H1 (cell line): ENCODE results near the gene HM13. TPM values are rescaled to one million over a fixed set of nuclear protein-coding genes. Genes with fewer than 3 reads are reported as not detected.

Experiments used
- CTCF ChIA-PET: fragments of 300-600 bp; sonication (Branson Sonifier 250); formaldehyde crosslinking; loops from one replicate; lab custom pipeline; 2021; ENCODE audit not compliant: partially characterized antibody; lab: Charles Lee
- POLR2A ChIA-PET: fragments of 300-600 bp; sonication (Branson Sonifier 250); formaldehyde crosslinking; loops from one replicate; lab custom pipeline; 2021; ENCODE audit warnings: inconsistent platforms; ENCODE audit not compliant: partially characterized antibody; lab: Charles Lee
- DNase-seq, 2 experiments: peaks; one replicate each; pipeline versions ENCODE4 v3.0.0 to v3.0.0-alpha.2; 2010 to 2022; ENCODE audit warnings: low spot score in 2 of 2, low read depth in 1 of 2, mixed read lengths in 1 of 2
- FAIRE-seq: peaks from 2 replicates; lab custom pipeline; 2011; peaks lifted over from hg19 to GRCh38; lab: Jason Lieb, UNC
- H2AFZ ChIP-seq: 2 replicates; pipeline ENCODE4 v1.8.1; 2012; ENCODE audit warnings: low read length, inconsistent platforms
- H2AK5ac ChIP-seq: 2 replicates; pipeline ENCODE4 v1.6.1; 2013; ENCODE audit warnings: low read depth, low read length
- H2BK120ac ChIP-seq: replicated peaks from 2 replicates; pipeline ENCODE3; 2013; ENCODE audit warnings: low read depth, low read length, inconsistent platforms
- H2BK12ac ChIP-seq: 2 replicates; pipeline ENCODE4 v1.6.1; 2013; ENCODE audit warnings: low read depth, low read length
- H2BK15ac ChIP-seq: 2 replicates; pipeline ENCODE4 v1.6.1; 2013; ENCODE audit warnings: low read length
- H2BK20ac ChIP-seq: 2 replicates; pipeline ENCODE4 v1.6.1; 2013; ENCODE audit warnings: low read length
- H2BK5ac ChIP-seq: 2 replicates; pipeline ENCODE4 v1.6.1; 2013; ENCODE audit warnings: low read depth, low read length
- H3K14ac ChIP-seq: 2 replicates; pipeline ENCODE4 v1.6.1; 2013; ENCODE audit warnings: inconsistent platforms; ENCODE audit not compliant: insufficient read length
- H3K18ac ChIP-seq: 2 replicates; pipeline ENCODE4 v1.6.1; 2013; ENCODE audit warnings: low read length; ENCODE audit errors: extremely low read depth
- H3K23ac ChIP-seq: 2 replicates; pipeline ENCODE4 v1.6.1; 2013; ENCODE audit warnings: inconsistent platforms; ENCODE audit not compliant: insufficient read length
- H3K23me2 ChIP-seq: 2 replicates; pipeline ENCODE4 v1.6.1; 2013; ENCODE audit warnings: low read depth, low read length
- H3K27ac ChIP-seq: 2 replicates; pipeline ENCODE4 v1.6.1; 2011; ENCODE audit warnings: low read depth, low read length, inconsistent platforms
- H3K27me3 ChIP-seq, 4 experiments: replicated peaks in 1 of 4; 1 replicate in 1 of 4; 2 replicates in 3 of 4; pipeline versions ENCODE4 v1.6.1 to v1.8.1; 2011 to 2013; ENCODE audit warnings: low read length in 3 of 4, mild to moderate bottlenecking in 3 of 4, inconsistent platforms in 2 of 4, mixed read lengths in 2 of 4, moderate library complexity in 1 of 4; ENCODE audit not compliant: control insufficient read depth in 3 of 4, insufficient read depth in 3 of 4; ENCODE audit errors: extremely low read depth in 1 of 4
- H3K36me3 ChIP-seq, 4 experiments: 2 replicates each; pipeline versions ENCODE4 v1.6.1 to v1.8.1; 2011 to 2013; ENCODE audit warnings: mild to moderate bottlenecking in 4 of 4, low read length in 3 of 4, moderate library complexity in 2 of 4, control low read depth in 1 of 4, inconsistent platforms in 1 of 4; ENCODE audit not compliant: insufficient read depth in 4 of 4, control insufficient read depth in 2 of 4
- H3K4ac ChIP-seq: replicated peaks from 2 replicates; pipeline ENCODE3; 2013; ENCODE audit warnings: low read length, low read depth, mixed read lengths, inconsistent platforms; ENCODE audit not compliant: insufficient read length
- H3K4me1 ChIP-seq, 4 experiments: replicated peaks in 1 of 4; 1 replicate in 1 of 4; 2 replicates in 3 of 4; pipeline versions ENCODE4 v1.6.1 to v1.8.1; 2011 to 2013; ENCODE audit warnings: low read length in 3 of 4, inconsistent platforms in 2 of 4, mixed read lengths in 1 of 4; ENCODE audit not compliant: insufficient read depth in 4 of 4, control insufficient read depth in 3 of 4
- H3K4me2 ChIP-seq, 2 experiments: 2 replicates each; pipeline versions ENCODE4 v1.6.1 to v1.8.1; 2011 to 2013; ENCODE audit warnings: low read depth in 2 of 2, low read length in 2 of 2, control low read depth in 1 of 2, inconsistent platforms in 1 of 2, mild to moderate bottlenecking in 1 of 2; ENCODE audit not compliant: insufficient read depth in 1 of 2
- H3K4me3 ChIP-seq, 4 experiments: fragments of 200-600, 300-600 bp in 1 of 4; sonication (generic), shearing (Covaris generic), sonication (Bioruptor Twin) in 1 of 4; 2 replicates each; pipeline versions ENCODE4 v1.5.1 to v1.8.1; 2011 to 2016; ENCODE audit warnings: low read length in 4 of 4, low read depth in 3 of 4, control low read depth in 2 of 4, inconsistent platforms in 2 of 4, mild to moderate bottlenecking in 2 of 4, mixed read lengths in 1 of 4, moderate library complexity in 1 of 4; ENCODE audit not compliant: insufficient read depth in 2 of 4; ENCODE audit errors: extremely low read depth in 1 of 4
- H3K56ac ChIP-seq: replicated peaks from 2 replicates; pipeline ENCODE3; 2013; ENCODE audit warnings: low read depth, mild to moderate bottlenecking, mixed read lengths, low read length, inconsistent platforms; ENCODE audit not compliant: insufficient read length
- H3K79me1 ChIP-seq: 2 replicates; pipeline ENCODE4 v1.6.1; 2013; ENCODE audit warnings: low read depth, low read length, control low read depth
- H3K79me2 ChIP-seq, 2 experiments: 2 replicates each; pipeline versions ENCODE4 v1.6.1 to v1.8.1; 2012 to 2013; ENCODE audit warnings: low read length in 2 of 2, mild to moderate bottlenecking in 2 of 2, inconsistent platforms in 1 of 2; ENCODE audit not compliant: insufficient read depth in 2 of 2, control insufficient read depth in 1 of 2
- H3K9ac ChIP-seq, 4 experiments: replicated peaks in 1 of 4; 1 replicate in 1 of 4; 2 replicates in 3 of 4; pipeline versions ENCODE4 v1.6.1 to v1.8.1; 2011 to 2013; ENCODE audit warnings: low read depth in 3 of 4, low read length in 3 of 4, control low read depth in 2 of 4, mild to moderate bottlenecking in 2 of 4, moderate library complexity in 2 of 4, inconsistent platforms in 1 of 4; ENCODE audit errors: extremely low read depth in 1 of 4
- H3K9me3 ChIP-seq, 2 experiments: 2 replicates each; pipeline versions ENCODE4 v1.6.1 to v1.8.1; 2012 to 2013; ENCODE audit warnings: mild to moderate bottlenecking in 2 of 2, moderate library complexity in 2 of 2, control low read depth in 1 of 2, inconsistent platforms in 1 of 2, low read depth in 1 of 2, low read length in 1 of 2, mixed read lengths in 1 of 2; ENCODE audit not compliant: insufficient read depth in 2 of 2
- H4K20me1 ChIP-seq, 2 experiments: replicated peaks in 1 of 2; 2 replicates each; pipeline versions ENCODE3 to v1.8.1; 2011 to 2013; ENCODE audit warnings: inconsistent platforms in 2 of 2, low read length in 2 of 2, mild to moderate bottlenecking in 1 of 2; ENCODE audit not compliant: insufficient read depth in 2 of 2, control insufficient read depth in 1 of 2
- H4K5ac ChIP-seq: 2 replicates; pipeline ENCODE4 v1.6.1; 2013; ENCODE audit warnings: low read length, low read depth, mixed read lengths, inconsistent platforms; ENCODE audit not compliant: insufficient read length
- H4K8ac ChIP-seq: 2 replicates; pipeline ENCODE4 v1.8.0; 2013; ENCODE audit warnings: mild to moderate bottlenecking, moderate library complexity, low read length, inconsistent platforms; ENCODE audit not compliant: insufficient read depth; ENCODE audit errors: extremely low read depth
- H4K91ac ChIP-seq: replicated peaks from 2 replicates; pipeline ENCODE3; 2013; ENCODE audit warnings: low read length, mixed read lengths, inconsistent platforms; ENCODE audit not compliant: insufficient read length
- WGBS, 2 experiments: shearing (Covaris generic) in 1 of 2; methylation state at CpG; one replicate each; pipeline versions ENCODE4 v1.1.6 to v1.1.7; 2013 to 2015; ENCODE audit warnings: low lambda C conversion rate in 2 of 2, mixed read lengths in 2 of 2, inconsistent platforms in 1 of 2, low coverage in 1 of 2, missing lambda C conversion rate in 1 of 2; ENCODE audit not compliant: insufficient replicate concordance in 2 of 2, insufficient coverage in 1 of 2, insufficient read length in 1 of 2; ENCODE audit errors: extremely low coverage in 1 of 2, missing lambda C conversion rate in 1 of 2; 5-methylcytosine and 5-hydroxymethylcytosine counted together
- polyA plus RNA-seq, 7 experiments: library from polyadenylated mRNA; depleted of rRNA in 3 of 7; stranded (reverse) in 5 of 7; unstranded in 2 of 7; fragments of >200 nt in 5 of 7; fragments of 200-250 nt in 2 of 7; gene quantifications; 1 replicate in 5 of 7; 2 replicates in 1 of 7; 4 replicates in 1 of 7; pipeline versions ENCODE4 v1.2.1 to v1.2.3, GENCODE V29; 2011 to 2013; ENCODE audit warnings: missing spikeins in 2 of 7, mixed read lengths in 2 of 7
- total RNA-seq: library from RNA; stranded (reverse); fragmentation: NEBNext Ultra II Directional; extraction: Animal tissue kit (Norgen Biotek cat#: 25700); gene quantifications from 2 replicates; pipeline ENCODE4 v1.2.1, GENCODE V29; 2021

HM13 gene
- total and polyA plus RNA-seq, 2 of the 8 experiments (the other 6 are each of a cell fraction or from before 2014, with no cell fraction given) = 118 to 183 TPM

DNA sequence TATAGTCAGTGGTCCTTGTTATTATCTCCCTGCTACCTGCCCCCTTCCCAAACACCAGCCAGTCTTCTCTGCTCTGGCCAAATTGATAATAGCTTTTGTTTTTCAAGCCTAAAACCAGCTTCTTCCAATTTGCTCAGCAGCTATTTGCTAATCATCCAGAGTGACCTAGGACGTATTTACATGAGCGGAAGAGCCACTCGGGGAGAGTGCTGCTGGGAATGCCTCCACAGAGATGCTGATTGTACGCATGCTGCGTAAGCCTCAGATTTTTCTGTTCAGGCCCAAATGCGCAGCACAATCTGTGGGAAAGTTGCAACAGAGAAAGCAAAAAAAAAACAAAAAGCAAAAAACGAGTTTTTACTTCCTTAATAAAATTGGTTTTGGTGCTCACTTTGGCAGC is 66.5 kb downstream of the HM13 start:
- Histone ChIP-seq H2BK15ac (no peak overlapping the region), H3K36me3 (no peaks in the 10 kb centered on the region), H4K91ac (no peak overlapping the region), H2BK20ac (0 out of 2 replicates have a peak overlapping the region, but pooled peaks have one; percentile 55), H3K14ac (no peak overlapping the region), H3K27ac (peak overlapping the region; percentile 59; the same call in 1 of the 2 replicates), H4K5ac (peak overlapping the region; percentile 7), H3K23ac (no peak overlapping the region), H2BK5ac (peak overlapping the region; percentile 89), H3K4ac (no peak overlapping the region), H4K20me1 (no peaks in the 10 kb centered on the region), H3K9me3 (no peaks in the 10 kb centered on the region), H3K23me2 (no peaks in the 10 kb centered on the region; the same call in 1 of the 2 replicates), H3K79me2 (no peaks in the 10 kb centered on the region), H3K4me2 (peak overlapping the region in 1 of 2 experiments; percentile 60; a peak in 1 of 4 replicates), H3K27me3 (no peaks in the 10 kb centered on the region), H2AK5ac (no peak overlapping the region), H3K79me1 (no peaks in the 10 kb centered on the region), H4K8ac (no peak overlapping the region), H2AFZ (no peak overlapping the region), H2BK12ac (peak overlapping the region; percentile 60), H2BK120ac (no peak overlapping the region), H3K4me1 (peaks cover 9 to 19% (median 14%) of the 10 kb centered on the region in 4 experiments), H3K56ac (no peak overlapping the region), H3K4me3 (peak overlapping the region in 1 of 4 experiments; percentile 6; a peak in 1 of 8 replicates), H3K18ac (peak overlapping the region; percentile 92; the same call in 1 of the 2 replicates), H3K9ac (no peak overlapping the region; a peak in 2 of 7 replicates)
- WGBS, 2 experiments = 29% methylated on average over 7 of the region's 7 CpGs; no CpG with 5 or more reads in 1 of the 2 experiments
- ChIA-PET CTCF (interaction anchor here (0.9 to 30.5 kb wide), 8 partner anchors 10 to 143 kb away, joined by 3 to 1559 read pairs (median 5); partner anchors contain the start of gene ID1), POLR2A (interaction anchor here (0.9 to 24.3 kb wide), 6 partner anchors 8 to 27 kb away, joined by 3 to 1033 read pairs (median 6); partner anchors contain the start of gene ID1)
- peak; percentile 66 for FAIRE-seq
- no peak for DNase-seq
